K562 (cell line): ENCODE data around the gene ADIPOR2. TPM values are rescaled to one million over a fixed set of nuclear protein-coding genes. Genes with fewer than 3 reads are reported as not detected.

Source experiments
- ATAC-seq: fragments of 200-7000 bp; cut with Tn5 transposase; 3 replicates; pipeline ENCODE4 v1.9.1; 2020; ENCODE audit warnings: moderate library complexity
- BruUV-seq: library from RNA; stranded (reverse); fragments of 400-500 nt; replicated peaks from 2 replicates; lab custom pipeline; 2021; lab: Mats Ljungman, UMichigan
- CTCF ChIA-PET: fragments of 300-600 bp; formaldehyde crosslinking; extraction: SDS; loops from one replicate; lab custom pipeline; 2021; ENCODE audit warnings: low intra/inter-chr PET ratio; lab: Yijun Ruan, JAX
- POLR2A ChIA-PET: fragments of 300-600, 350-650 bp; sonication (Branson Sonifier 250); formaldehyde crosslinking; extraction: SDS; loops from one replicate; lab custom pipeline; 2021; ENCODE audit warnings: antibody characterized with exemption, inconsistent platforms; lab: Yijun Ruan, JAX
- DNase-seq, 4 experiments: peaks; one replicate each; pipeline versions ENCODE4 v3.0.0 to v3.0.0-alpha.2; 2011 to 2018; ENCODE audit warnings: low spot score in 3 of 4, mixed read lengths in 3 of 4; ENCODE audit errors: extremely low read depth in 1 of 4
- FAIRE-seq: peaks from 2 replicates; lab custom pipeline; 2011; peaks lifted over from hg19 to GRCh38; lab: Jason Lieb, UNC
- H2AFZ ChIP-seq: 2 replicates; pipeline ENCODE4 v1.6.0; 2011; ENCODE audit warnings: low read depth, low read length, control low read depth, inconsistent platforms
- H3K27ac ChIP-seq: fragments of 200-600 bp; 3 replicates; pipeline ENCODE4 v1.8.0; 2011; ENCODE audit warnings: low read depth, mild to moderate bottlenecking, control low read depth, inconsistent platforms, low read length, moderate library complexity, mixed read lengths; ENCODE audit errors: extremely low read depth
- H3K27me3 ChIP-seq, 2 experiments: fragments of 300-600 bp in 1 of 2; 2 replicates in 1 of 2; 3 replicates in 1 of 2; pipeline versions ENCODE4 v1.6.0 to v1.8.0; 2011; ENCODE audit warnings: inconsistent platforms in 2 of 2, low read length in 2 of 2, mild to moderate bottlenecking in 1 of 2, mixed read lengths in 1 of 2, moderate library complexity in 1 of 2; ENCODE audit not compliant: control insufficient read depth in 2 of 2, insufficient read depth in 2 of 2
- H3K36me3 ChIP-seq: fragments of 300-600 bp; 3 replicates; pipeline ENCODE4 v1.8.0; 2011; ENCODE audit warnings: mild to moderate bottlenecking, low read length, inconsistent platforms; ENCODE audit not compliant: control insufficient read depth, insufficient read depth
- H3K4me1 ChIP-seq, 2 experiments: fragments of 200-600 bp in 1 of 2; replicated peaks in 1 of 2; 2 replicates in 1 of 2; 3 replicates in 1 of 2; pipeline versions ENCODE4 v1.5.1 to v1.8.0; 2011; ENCODE audit warnings: inconsistent platforms in 2 of 2, low read length in 2 of 2, mild to moderate bottlenecking in 1 of 2, mixed read lengths in 1 of 2, moderate library complexity in 1 of 2; ENCODE audit not compliant: control insufficient read depth in 2 of 2, insufficient read depth in 2 of 2
- H3K4me2 ChIP-seq: 2 replicates; pipeline ENCODE4 v1.6.1; 2011; ENCODE audit warnings: low read length, control low read depth, inconsistent platforms, mixed read lengths; ENCODE audit not compliant: insufficient read depth
- H3K4me3 ChIP-seq: fragments of 200-600 bp; sonication (generic), shearing (Covaris generic); 2 replicates; pipeline ENCODE4 v1.5.1; 2016; ENCODE audit warnings: control low read depth, inconsistent platforms
- H3K79me2 ChIP-seq: fragments of 200-600 bp; 3 replicates; pipeline ENCODE4 v1.8.0; 2011; ENCODE audit warnings: low read length, inconsistent platforms; ENCODE audit not compliant: control insufficient read depth, insufficient read depth
- H3K9ac ChIP-seq, 2 experiments: 2 replicates each; pipeline versions ENCODE4 v1.6.0 to v1.6.1; 2011; ENCODE audit warnings: low read depth in 2 of 2, low read length in 2 of 2, control low read depth in 1 of 2, inconsistent platforms in 1 of 2, mild to moderate bottlenecking in 1 of 2, mixed read lengths in 1 of 2; ENCODE audit not compliant: insufficient read depth in 1 of 2
- H3K9me1 ChIP-seq: one replicate; pipeline ENCODE4 v1.6.0; 2011; ENCODE audit warnings: inconsistent platforms, mild to moderate bottlenecking, low read length, moderate library complexity; ENCODE audit not compliant: control insufficient read depth, insufficient read depth
- H3K9me3 ChIP-seq: replicated peaks from 2 replicates; pipeline ENCODE4 v1.5.1; 2011; ENCODE audit warnings: low read depth, low read length, inconsistent platforms; ENCODE audit not compliant: control insufficient read depth, insufficient read depth
- H4K20me1 ChIP-seq: replicated peaks from 2 replicates; pipeline ENCODE4 v1.6.1; 2011; ENCODE audit warnings: low read length, inconsistent platforms, mixed read lengths; ENCODE audit not compliant: control insufficient read depth, insufficient read depth
- ETV5 ChIP-seq: sonication (generic); formaldehyde crosslinking; IDR thresholded peaks from 2 replicates; pipeline ENCODE4 v1.4.0; 2020; ENCODE audit warnings: low read depth, mild to moderate bottlenecking, missing genetic modification reagents
- FOXK2 ChIP-seq, 2 experiments: fragments of 450-650 bp; IDR thresholded peaks in 1 of 2; conservative IDR thresholded peaks in 1 of 2; 2 replicates each; pipeline ENCODE4 v1.6.1; 2016; ENCODE audit warnings: low read depth in 2 of 2, mild to moderate bottlenecking in 1 of 2
- L3MBTL2 ChIP-seq: fragments of 450-650 bp; IDR thresholded peaks from 2 replicates; pipeline ENCODE4 v1.6.1; 2016; ENCODE audit warnings: mild to moderate bottlenecking, moderate library complexity
- MYBL2 ChIP-seq, 2 experiments: fragments of 450-650 bp in 1 of 2; sonication (generic) in 1 of 2; formaldehyde crosslinking in 1 of 2; IDR thresholded peaks; 2 replicates each; pipeline versions ENCODE4 v1.6.1 to v1.8.1; 2017 to 2022; ENCODE audit warnings: borderline replicate concordance in 1 of 2, inconsistent platforms in 1 of 2, low read depth in 1 of 2, mild to moderate bottlenecking in 1 of 2, missing genetic modification reagents in 1 of 2, moderate library complexity in 1 of 2
- NFXL1 ChIP-seq: fragments of 450-650 bp; formaldehyde crosslinking; IDR thresholded peaks from 2 replicates; pipeline ENCODE4 v1.4.0; 2021; ENCODE audit warnings: mild to moderate bottlenecking
- PURB ChIP-seq: sonication (generic); formaldehyde crosslinking; IDR thresholded peaks from 2 replicates; pipeline ENCODE4 v1.9.0; 2021; ENCODE audit warnings: low read depth, mild to moderate bottlenecking, missing genetic modification reagents
- TAF1 ChIP-seq: IDR thresholded peaks from 2 replicates; pipeline ENCODE4 v1.6.1; 2011; ENCODE audit warnings: mild to moderate bottlenecking, low read length, moderate library complexity; ENCODE audit not compliant: insufficient read depth, control insufficient read depth, severe bottlenecking; ENCODE audit errors: extremely low read depth
- XRCC3 ChIP-seq: fragments of 450-650 bp; IDR thresholded peaks from 2 replicates; pipeline ENCODE4 v1.6.1; 2017; ENCODE audit warnings: mild to moderate bottlenecking, moderate library complexity
- ZBTB1 ChIP-seq: sonication (generic); formaldehyde crosslinking; IDR thresholded peaks from 2 replicates; pipeline ENCODE4 v1.8.1; 2023; ENCODE audit warnings: missing genetic modification reagents, low read depth, mild to moderate bottlenecking, borderline replicate concordance
- ZBTB8A ChIP-seq: fragments of 450-650 bp; IDR thresholded peaks from 2 replicates; pipeline ENCODE4 v1.6.1; 2018; ENCODE audit warnings: mild to moderate bottlenecking, moderate library complexity; ENCODE audit not compliant: partially characterized antibody
- WGBS: fragments of 100-300 bp; shearing (Covaris generic); methylation state at CpG from one replicate; pipeline ENCODE4 v1.1.6; 2016; ENCODE audit warnings: low coverage, mixed read lengths; ENCODE audit not compliant: insufficient coverage; ENCODE audit errors: missing lambda C conversion rate; 5-methylcytosine and 5-hydroxymethylcytosine counted together
- in situ Hi-C: fragments of 300-500 bp; cut with MboI; formaldehyde crosslinking; loops from 4 replicates; pipeline ENCODE4 v1.15.0; 2018; ENCODE audit warnings: inconsistent platforms, mixed read lengths
- intact Hi-C: fragments of 100-400 bp; cut with micrococcal nuclease; formaldehyde crosslinking; loops from 2 replicates; pipeline ENCODE4 v1.14.2; 2022
- polyA plus RNA-seq, 8 experiments: library from polyadenylated mRNA; depleted of rRNA in 4 of 8; stranded (reverse) in 5 of 8; unstranded in 3 of 8; fragments of >200 nt; fragmentation: Nextera tagmentation in 2 of 8; fragmentation: Illumina TruSeq in 1 of 8; extraction: Ambion mirVana in 2 of 8; extraction: Trizol in 1 of 8; gene quantifications; 2 replicates each; pipeline versions ENCODE4 v1.2.1 to v1.2.3, GENCODE V29; 2011 to 2014; ENCODE audit warnings: inconsistent platforms in 1 of 8, missing spikeins in 1 of 8
- total RNA-seq, 7 experiments: library from RNA; depleted of rRNA in 6 of 7; stranded (reverse); fragments of >200 nt in 6 of 7; fragmentation: Illumina TruSeq in 2 of 7; extraction: Trizol in 2 of 7; gene quantifications; 2 replicates each; pipeline versions ENCODE4 v1.2.1 to v1.2.3, GENCODE V29; 2011 to 2021; ENCODE audit warnings: low replicate concordance in 1 of 7

ADIPOR2 gene
- total and polyA plus RNA-seq, 9 of the 15 experiments (the other 6 are each of a cell fraction or from before 2014, with no cell fraction given), result 10.9 to 63.5 (median 46.0) TPM

DNA sequence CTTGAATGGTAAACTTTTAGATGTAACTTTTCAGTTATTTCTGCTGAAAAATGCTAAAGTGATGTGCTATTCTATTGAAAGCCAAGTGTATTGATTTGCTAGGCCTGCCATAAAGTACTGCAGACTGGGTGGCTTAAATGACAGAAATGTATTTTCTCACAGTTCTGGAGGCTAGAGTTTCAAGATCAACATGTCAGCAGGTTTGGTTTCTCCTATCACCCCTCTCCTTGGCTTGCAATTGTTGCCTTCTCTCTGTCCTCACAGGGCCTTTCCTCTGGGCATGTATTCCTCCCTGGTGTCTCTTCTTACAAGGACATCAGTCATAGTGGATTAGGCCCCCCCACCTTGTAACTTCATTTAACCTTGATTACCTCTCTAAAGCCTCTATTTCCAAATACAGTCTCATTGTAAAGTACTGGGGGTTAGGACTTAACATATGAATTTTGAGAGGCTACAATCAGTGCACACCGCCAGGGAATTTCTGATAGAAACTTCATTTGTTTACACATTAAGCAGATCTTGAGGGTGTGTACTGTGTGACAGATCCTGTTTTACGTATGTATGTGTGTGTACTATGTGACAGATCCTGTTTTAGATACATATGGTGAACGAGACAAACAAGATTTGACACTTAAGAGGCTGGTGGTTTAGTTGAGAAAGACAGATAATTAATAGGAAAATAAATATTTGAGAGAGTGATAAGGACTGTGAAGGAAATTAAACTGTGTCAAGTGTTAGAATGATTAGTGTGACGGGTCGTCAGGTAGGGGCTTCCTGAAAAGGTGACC, 49.5 kb downstream of the ADIPOR2 start:
- Histone ChIP-seq H3K4me3 (no peak overlapping the region), H3K27me3 (no peaks in the 10 kb centered on the region), H4K20me1 (0 out of 2 replicates have a peak, but pooled peaks cover 5% of the 10 kb centered on the region), H3K9ac (no peak overlapping the region), H3K9me3 (peaks cover 2% of the 10 kb centered on the region; the same call in 1 of the 2 replicates), H3K9me1 (no peaks in the 10 kb centered on the region), H2AFZ (no peak overlapping the region), H3K4me2 (no peak overlapping the region), H3K4me1 (peaks cover 0 to 20% of the 10 kb centered on the region in 2 experiments), H3K27ac (0 out of 3 replicates have a peak overlapping the region, but pooled peaks have one; percentile 21), H3K36me3 (peaks cover 4% of the 10 kb centered on the region; the same call in 1 of the 3 replicates), H3K79me2 (peaks cover 84% of the 10 kb centered on the region)
- CTCF ChIA-PET, result no interaction called here
- WGBS, result 33% methylated on average over 5 of the region's 5 CpGs
- DNase-seq (no peak), ATAC-seq (peak; percentile 43), FAIRE-seq (no peak)
- POLR2A ChIA-PET, result no interaction called here
- in situ Hi-C loops (no loop called here), intact Hi-C loops (no loop called here)
- no TSS peak for BruUV-seq
- TF ChIP-seq ZBTB8A, result no peak
- TF ChIP-seq FOXK2 (conservative IDR thresholded peaks at IDR 0.05 in 1 of 2, IDR thresholded peaks at IDR 0.05 in 1 of 2; ENCODE audit: low read depth in 2 of 2), result no peak
- no peak for TF ChIP-seq L3MBTL2
- TF ChIP-seq MYBL2 (IDR thresholded peaks at IDR 0.05; ENCODE audit: low read depth), result no peak
- TF ChIP-seq MYBL2 (CRISPR knock-in tag; IDR thresholded peaks at IDR 0.05; ENCODE audit: borderline replicate concordance), result no peak
- no peak for TF ChIP-seq NFXL1 (CRISPR knock-in tag)
- no peak for TF ChIP-seq PURB (CRISPR knock-in tag)
- no peak for TF ChIP-seq ZBTB1
- no peak for TF ChIP-seq TAF1
- TF ChIP-seq XRCC3, result no peak
- no peak for TF ChIP-seq ETV5 (CRISPR knock-in tag)
